ENCODE data around the gene HSD11B2.
A peak's percentile ranks its signal among the peaks of the same experiment; 100 is the strongest.

HSD11B2 gene

GRCh38 chr16:67428146-67428731 is 2.7 kb upstream of the HSD11B2 start:
- Histone ChIP-seq H3K9me3 (ENCODE audit: control insufficient read depth in 2 of 2, low read length in 2 of 2) (no peaks in the 10 kb centered on the region), H3K9ac (ENCODE audit: low read length in 2 of 2) (no peak overlapping the region), H3K36me3 (ENCODE audit: control insufficient read depth in 2 of 2, insufficient read depth in 2 of 2, low read length in 2 of 2) (no peaks in the 10 kb centered on the region), H3K27ac (ENCODE audit: low read length) (no peak overlapping the region), H3K4me1 (ENCODE audit: control insufficient read depth, insufficient read depth, low read length) (peaks cover 18% of the 10 kb centered on the region), H3K27me3 (ENCODE audit: control insufficient read depth in 1 of 2, insufficient read depth in 2 of 2, low read length in 2 of 2) (peaks cover 17 to 34% of the 10 kb centered on the region in 2 donors), H3K4me3 (ENCODE audit: low read length in 2 of 2) (no peak overlapping the region)

GRCh38 chr16:67429053-67429798 is 1.7 kb upstream of the HSD11B2 start:
- Histone ChIP-seq H3K27ac (ENCODE audit: low read length) (no peak overlapping the region), H3K27me3 (ENCODE audit: control insufficient read depth in 1 of 2, insufficient read depth in 2 of 2, low read length in 2 of 2) (peaks cover 17 to 34% of the 10 kb centered on the region in 2 donors), H3K9ac (ENCODE audit: low read length in 2 of 2) (peak overlapping the region in 1 of 2 donors; percentile 21), H3K4me3 (ENCODE audit: low read length in 2 of 2) (no peak overlapping the region), H3K4me1 (ENCODE audit: control insufficient read depth, insufficient read depth, low read length) (peaks cover 18% of the 10 kb centered on the region), H3K36me3 (ENCODE audit: control insufficient read depth in 2 of 2, insufficient read depth in 2 of 2, low read length in 2 of 2) (no peaks in the 10 kb centered on the region), H3K9me3 (ENCODE audit: control insufficient read depth in 2 of 2, low read length in 2 of 2) (no peaks in the 10 kb centered on the region)

GRCh38 chr16:67429799-67430503 is 970 bp upstream of the HSD11B2 start:
- H3K9me3 ChIP-seq (ENCODE audit: control insufficient read depth in 2 of 2, low read length in 2 of 2): no peaks in the 10 kb centered on the region
- no peaks in the 10 kb centered on the region for H3K36me3 ChIP-seq (ENCODE audit: control insufficient read depth in 2 of 2, insufficient read depth in 2 of 2, low read length in 2 of 2)
- peaks cover 17 to 27% of the 10 kb centered on the region in 2 donors for H3K27me3 ChIP-seq (ENCODE audit: control insufficient read depth in 1 of 2, insufficient read depth in 2 of 2, low read length in 2 of 2)
- peak overlapping the region; percentile 50 to 70 for H3K4me3 ChIP-seq (ENCODE audit: low read length in 2 of 2)
- H3K9ac ChIP-seq (ENCODE audit: low read length in 2 of 2): peak overlapping the region in 1 of 2 donors; percentile 36
- peaks cover 20% of the 10 kb centered on the region for H3K4me1 ChIP-seq (ENCODE audit: control insufficient read depth, insufficient read depth, low read length)
- H3K27ac ChIP-seq (ENCODE audit: low read length): no peak overlapping the region

GRCh38 chr16:67430504-67430976 is 381 bp upstream of the HSD11B2 start:
- H3K27ac ChIP-seq (ENCODE audit: low read length): no peak overlapping the region
- H3K9me3 ChIP-seq (ENCODE audit: control insufficient read depth in 2 of 2, low read length in 2 of 2): no peaks in the 10 kb centered on the region
- peaks cover 20% of the 10 kb centered on the region for H3K4me1 ChIP-seq (ENCODE audit: control insufficient read depth, insufficient read depth, low read length)
- H3K4me3 ChIP-seq (ENCODE audit: low read length in 2 of 2): peak overlapping the region; percentile 50 to 70
- H3K9ac ChIP-seq (ENCODE audit: low read length in 2 of 2): peak overlapping the region in 1 of 2 donors; percentile 36
- no peaks in the 10 kb centered on the region for H3K36me3 ChIP-seq (ENCODE audit: control insufficient read depth in 2 of 2, insufficient read depth in 2 of 2, low read length in 2 of 2)
- peaks cover 15 to 26% of the 10 kb centered on the region in 2 donors for H3K27me3 ChIP-seq (ENCODE audit: control insufficient read depth in 1 of 2, insufficient read depth in 2 of 2, low read length in 2 of 2)

- Histone ChIP-seq H3K4me1 (ENCODE audit: control insufficient read depth, insufficient read depth, low read length) (peaks cover 20% of the 10 kb centered on the region), H3K27me3 (ENCODE audit: control insufficient read depth in 1 of 2, insufficient read depth in 2 of 2, low read length in 2 of 2) (peaks cover 14 to 23% of the 10 kb centered on the region in 2 donors), H3K36me3 (ENCODE audit: control insufficient read depth in 2 of 2, insufficient read depth in 2 of 2, low read length in 2 of 2) (no peaks in the 10 kb centered on the region), H3K27ac (ENCODE audit: low read length) (no peak overlapping the region), H3K9me3 (ENCODE audit: control insufficient read depth in 2 of 2, low read length in 2 of 2) (no peaks in the 10 kb centered on the region), H3K4me3 (ENCODE audit: low read length in 2 of 2) (peak overlapping the region; percentile 58 to 76), H3K9ac (ENCODE audit: low read length in 2 of 2) (peak overlapping the region in 1 of 2 donors; percentile 62)
Measured at GRCh38 chr16:67431775-67432505, 1.0 kb downstream of the HSD11B2 start.

- Histone ChIP-seq H3K9ac (ENCODE audit: low read length in 2 of 2) (no peak overlapping the region), H3K27me3 (ENCODE audit: control insufficient read depth in 1 of 2, insufficient read depth in 2 of 2, low read length in 2 of 2) (peaks cover 14 to 23% of the 10 kb centered on the region in 2 donors), H3K4me3 (ENCODE audit: low read length in 2 of 2) (peak overlapping the region in 1 of 2 donors; percentile 22), H3K36me3 (ENCODE audit: control insufficient read depth in 2 of 2, insufficient read depth in 2 of 2, low read length in 2 of 2) (peaks cover under 1 to 3% of the 10 kb centered on the region in 2 donors), H3K4me1 (ENCODE audit: control insufficient read depth, insufficient read depth, low read length) (peaks cover 20% of the 10 kb centered on the region), H3K27ac (ENCODE audit: low read length) (no peak overlapping the region), H3K9me3 (ENCODE audit: control insufficient read depth in 2 of 2, low read length in 2 of 2) (no peaks in the 10 kb centered on the region)
Measured at GRCh38 chr16:67432506-67432890, 1.6 kb downstream of the HSD11B2 start.

- Histone ChIP-seq H3K9ac (ENCODE audit: low read length in 2 of 2) (no peak overlapping the region), H3K27me3 (ENCODE audit: control insufficient read depth in 1 of 2, insufficient read depth in 2 of 2, low read length in 2 of 2) (peaks cover 12 to 19% of the 10 kb centered on the region in 2 donors), H3K27ac (ENCODE audit: low read length) (no peak overlapping the region), H3K36me3 (ENCODE audit: control insufficient read depth in 2 of 2, insufficient read depth in 2 of 2, low read length in 2 of 2) (peaks cover 7 to 9% of the 10 kb centered on the region in 2 donors), H3K9me3 (ENCODE audit: control insufficient read depth in 2 of 2, low read length in 2 of 2) (no peaks in the 10 kb centered on the region), H3K4me3 (ENCODE audit: low read length in 2 of 2) (no peak overlapping the region), H3K4me1 (ENCODE audit: control insufficient read depth, insufficient read depth, low read length) (peaks cover 16% of the 10 kb centered on the region)
Measured at GRCh38 chr16:67433131-67433719, 2.3 kb downstream of the HSD11B2 start.

GRCh38 chr16:67435758-67436164 is 4.8 kb downstream of the HSD11B2 start:
- Histone ChIP-seq H3K9ac (ENCODE audit: low read length in 2 of 2) (no peak overlapping the region), H3K27me3 (ENCODE audit: control insufficient read depth in 1 of 2, insufficient read depth in 2 of 2, low read length in 2 of 2) (no peaks in the 10 kb centered on the region), H3K27ac (ENCODE audit: low read length) (no peak overlapping the region), H3K4me3 (ENCODE audit: low read length in 2 of 2) (no peak overlapping the region), H3K4me1 (ENCODE audit: control insufficient read depth, insufficient read depth, low read length) (peaks cover 14% of the 10 kb centered on the region), H3K36me3 (ENCODE audit: control insufficient read depth in 2 of 2, insufficient read depth in 2 of 2, low read length in 2 of 2) (peaks cover 20 to 21% of the 10 kb centered on the region in 2 donors), H3K9me3 (ENCODE audit: control insufficient read depth in 2 of 2, low read length in 2 of 2) (no peaks in the 10 kb centered on the region)

DNA sequence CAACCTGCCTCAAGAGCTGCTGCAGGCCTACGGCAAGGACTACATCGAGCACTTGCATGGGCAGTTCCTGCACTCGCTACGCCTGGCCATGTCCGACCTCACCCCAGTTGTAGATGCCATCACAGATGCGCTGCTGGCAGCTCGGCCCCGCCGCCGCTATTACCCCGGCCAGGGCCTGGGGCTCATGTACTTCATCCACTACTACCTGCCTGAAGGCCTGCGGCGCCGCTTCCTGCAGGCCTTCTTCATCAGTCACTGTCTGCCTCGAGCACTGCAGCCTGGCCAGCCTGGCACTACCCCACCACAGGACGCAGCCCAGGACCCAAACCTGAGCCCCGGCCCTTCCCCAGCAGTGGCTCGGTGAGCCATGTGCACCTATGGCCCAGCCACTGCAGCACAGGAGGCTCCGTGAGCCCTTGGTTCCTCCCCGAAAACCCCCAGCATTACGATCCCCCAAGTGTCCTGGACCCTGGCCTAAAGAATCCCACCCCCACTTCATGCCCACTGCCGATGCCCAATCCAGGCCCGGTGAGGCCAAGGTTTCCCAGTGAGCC is 5.8 kb downstream of the HSD11B2 start:
- Histone ChIP-seq H3K9ac (ENCODE audit: low read length in 2 of 2) (no peak overlapping the region), H3K9me3 (ENCODE audit: control insufficient read depth in 2 of 2, low read length in 2 of 2) (no peaks in the 10 kb centered on the region), H3K27me3 (ENCODE audit: control insufficient read depth in 1 of 2, insufficient read depth in 2 of 2, low read length in 2 of 2) (no peaks in the 10 kb centered on the region), H3K27ac (ENCODE audit: low read length) (no peak overlapping the region), H3K36me3 (ENCODE audit: control insufficient read depth in 2 of 2, insufficient read depth in 2 of 2, low read length in 2 of 2) (peaks cover 20 to 21% of the 10 kb centered on the region in 2 donors), H3K4me1 (ENCODE audit: control insufficient read depth, insufficient read depth, low read length) (peaks cover 16% of the 10 kb centered on the region), H3K4me3 (ENCODE audit: low read length in 2 of 2) (no peak overlapping the region)

GRCh38 chr16:67437513-67437912 is 6.6 kb downstream of the HSD11B2 start:
- no peaks in the 10 kb centered on the region for H3K27me3 ChIP-seq (ENCODE audit: control insufficient read depth in 1 of 2, insufficient read depth in 2 of 2, low read length in 2 of 2)
- no peak overlapping the region for H3K9ac ChIP-seq (ENCODE audit: low read length in 2 of 2)
- peaks cover 20 to 21% of the 10 kb centered on the region in 2 donors for H3K36me3 ChIP-seq (ENCODE audit: control insufficient read depth in 2 of 2, insufficient read depth in 2 of 2, low read length in 2 of 2)
- peaks cover 22% of the 10 kb centered on the region for H3K4me1 ChIP-seq (ENCODE audit: control insufficient read depth, insufficient read depth, low read length)
- no peak overlapping the region for H3K4me3 ChIP-seq (ENCODE audit: low read length in 2 of 2)
- no peaks in the 10 kb centered on the region for H3K9me3 ChIP-seq (ENCODE audit: control insufficient read depth in 2 of 2, low read length in 2 of 2)
- no peak overlapping the region for H3K27ac ChIP-seq (ENCODE audit: low read length)

Measured in stomach smooth muscle (tissue), 2 donors.